HL-60 (cell line): ENCODE measurements around the gene ERVH48-1.

ENCODE experiments used
- GABPA ChIP-seq: IDR thresholded peaks from 2 replicates; pipeline ENCODE4 v1.6.1; 2012; ENCODE audit warnings: low read depth
- POLR2AphosphoS5 ChIP-seq: IDR thresholded peaks from 2 replicates; pipeline ENCODE4 v1.6.1; 2012; ENCODE audit warnings: low read depth
- TF ChIP-seq, protein P1 (sequence below): IDR thresholded peaks from one replicate; pipeline ENCODE4 v1.5.1; 2011; ENCODE audit warnings: low read length, control low read depth, inconsistent platforms; ENCODE audit not compliant: insufficient read depth
- TF ChIP-seq, protein P2 (sequence below): IDR thresholded peaks from 2 replicates; pipeline ENCODE4 v1.6.1; 2012; ENCODE audit warnings: low read depth; ENCODE audit not compliant: insufficient replicate concordance

DNA sequence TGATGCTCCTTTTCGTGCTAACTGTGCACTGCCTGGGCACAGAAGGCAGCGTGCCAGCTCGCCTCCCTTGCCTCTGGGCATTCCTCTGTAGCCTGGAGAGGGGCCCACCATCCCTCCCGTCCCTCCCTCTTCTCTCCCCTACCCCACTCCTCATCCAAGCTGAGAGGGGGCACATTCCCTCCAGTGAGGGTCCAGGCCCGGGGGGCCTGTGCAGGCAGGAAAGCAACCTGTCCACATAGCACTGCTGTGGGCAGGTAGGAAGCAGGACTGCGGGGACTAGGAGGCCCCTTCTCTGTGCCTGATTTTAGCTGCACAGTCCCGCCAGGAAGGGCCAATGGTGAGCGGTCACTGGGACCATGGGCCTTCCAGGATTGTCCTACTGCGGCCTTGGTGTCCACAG is 38.7 kb upstream of the ERVH48-1 start:
- TF ChIP-seq, protein P1, sequence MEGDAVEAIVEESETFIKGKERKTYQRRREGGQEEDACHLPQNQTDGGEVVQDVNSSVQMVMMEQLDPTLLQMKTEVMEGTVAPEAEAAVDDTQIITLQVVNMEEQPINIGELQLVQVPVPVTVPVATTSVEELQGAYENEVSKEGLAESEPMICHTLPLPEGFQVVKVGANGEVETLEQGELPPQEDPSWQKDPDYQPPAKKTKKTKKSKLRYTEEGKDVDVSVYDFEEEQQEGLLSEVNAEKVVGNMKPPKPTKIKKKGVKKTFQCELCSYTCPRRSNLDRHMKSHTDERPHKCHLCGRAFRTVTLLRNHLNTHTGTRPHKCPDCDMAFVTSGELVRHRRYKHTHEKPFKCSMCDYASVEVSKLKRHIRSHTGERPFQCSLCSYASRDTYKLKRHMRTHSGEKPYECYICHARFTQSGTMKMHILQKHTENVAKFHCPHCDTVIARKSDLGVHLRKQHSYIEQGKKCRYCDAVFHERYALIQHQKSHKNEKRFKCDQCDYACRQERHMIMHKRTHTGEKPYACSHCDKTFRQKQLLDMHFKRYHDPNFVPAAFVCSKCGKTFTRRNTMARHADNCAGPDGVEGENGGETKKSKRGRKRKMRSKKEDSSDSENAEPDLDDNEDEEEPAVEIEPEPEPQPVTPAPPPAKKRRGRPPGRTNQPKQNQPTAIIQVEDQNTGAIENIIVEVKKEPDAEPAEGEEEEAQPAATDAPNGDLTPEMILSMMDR, result no peak
- TF ChIP-seq, protein P2, sequence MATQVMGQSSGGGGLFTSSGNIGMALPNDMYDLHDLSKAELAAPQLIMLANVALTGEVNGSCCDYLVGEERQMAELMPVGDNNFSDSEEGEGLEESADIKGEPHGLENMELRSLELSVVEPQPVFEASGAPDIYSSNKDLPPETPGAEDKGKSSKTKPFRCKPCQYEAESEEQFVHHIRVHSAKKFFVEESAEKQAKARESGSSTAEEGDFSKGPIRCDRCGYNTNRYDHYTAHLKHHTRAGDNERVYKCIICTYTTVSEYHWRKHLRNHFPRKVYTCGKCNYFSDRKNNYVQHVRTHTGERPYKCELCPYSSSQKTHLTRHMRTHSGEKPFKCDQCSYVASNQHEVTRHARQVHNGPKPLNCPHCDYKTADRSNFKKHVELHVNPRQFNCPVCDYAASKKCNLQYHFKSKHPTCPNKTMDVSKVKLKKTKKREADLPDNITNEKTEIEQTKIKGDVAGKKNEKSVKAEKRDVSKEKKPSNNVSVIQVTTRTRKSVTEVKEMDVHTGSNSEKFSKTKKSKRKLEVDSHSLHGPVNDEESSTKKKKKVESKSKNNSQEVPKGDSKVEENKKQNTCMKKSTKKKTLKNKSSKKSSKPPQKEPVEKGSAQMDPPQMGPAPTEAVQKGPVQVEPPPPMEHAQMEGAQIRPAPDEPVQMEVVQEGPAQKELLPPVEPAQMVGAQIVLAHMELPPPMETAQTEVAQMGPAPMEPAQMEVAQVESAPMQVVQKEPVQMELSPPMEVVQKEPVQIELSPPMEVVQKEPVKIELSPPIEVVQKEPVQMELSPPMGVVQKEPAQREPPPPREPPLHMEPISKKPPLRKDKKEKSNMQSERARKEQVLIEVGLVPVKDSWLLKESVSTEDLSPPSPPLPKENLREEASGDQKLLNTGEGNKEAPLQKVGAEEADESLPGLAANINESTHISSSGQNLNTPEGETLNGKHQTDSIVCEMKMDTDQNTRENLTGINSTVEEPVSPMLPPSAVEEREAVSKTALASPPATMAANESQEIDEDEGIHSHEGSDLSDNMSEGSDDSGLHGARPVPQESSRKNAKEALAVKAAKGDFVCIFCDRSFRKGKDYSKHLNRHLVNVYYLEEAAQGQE, result no peak
- no peak for TF ChIP-seq GABPA
- no peak for TF ChIP-seq POLR2AphosphoS5
